ENCODE measurements around the gene JUNB. TPM values are rescaled to one million over a fixed set of nuclear protein-coding genes. Genes with fewer than 3 reads are reported as not detected.

The JUNB gene
- total RNA-seq (1,000 to 10,000 TPM; 1,500 to 1,584 TPM), total RNA-seq (162 to 4,124 reads per million in 2 donors)

DNA sequence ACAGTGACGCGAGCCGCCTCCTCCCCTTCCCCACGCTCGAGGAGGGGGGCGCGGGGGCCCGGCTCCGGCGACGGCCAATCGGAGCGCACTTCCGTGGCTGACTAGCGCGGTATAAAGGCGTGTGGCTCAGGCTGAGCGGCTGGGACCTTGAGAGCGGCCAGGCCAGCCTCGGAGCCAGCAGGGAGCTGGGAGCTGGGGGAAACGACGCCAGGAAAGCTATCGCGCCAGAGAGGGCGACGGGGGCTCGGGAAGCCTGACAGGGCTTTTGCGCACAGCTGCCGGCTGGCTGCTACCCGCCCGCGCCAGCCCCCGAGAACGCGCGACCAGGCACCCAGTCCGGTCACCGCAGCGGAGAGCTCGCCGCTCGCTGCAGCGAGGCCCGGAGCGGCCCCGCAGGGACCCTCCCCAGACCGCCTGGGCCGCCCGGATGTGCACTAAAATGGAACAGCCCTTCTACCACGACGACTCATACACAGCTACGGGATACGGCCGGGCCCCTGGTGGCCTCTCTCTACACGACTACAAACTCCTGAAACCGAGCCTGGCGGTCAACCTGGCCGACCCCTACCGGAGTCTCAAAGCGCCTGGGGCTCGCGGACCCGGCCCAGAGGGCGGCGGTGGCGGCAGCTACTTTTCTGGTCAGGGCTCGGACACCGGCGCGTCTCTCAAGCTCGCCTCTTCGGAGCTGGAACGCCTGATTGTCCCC is at the start of gene JUNB:
Gene JUNB (plus strand): TSS at position 142 of the 706 bp plus-strand sequence. CDS start 286 bp downstream, at position 428.
- Mint-ChIP-seq H3K4me3 (peak within 1 kb of the TSS; percentile 98), H3K27me3 (no peaks in the 10 kb centered on the region), H3K4me1 (peaks cover 41% of the 10 kb centered on the region), H3K36me3 (ENCODE audit: low read depth) (peaks cover 5% of the 10 kb centered on the region), H3K27ac (peak within 1 kb of the TSS; percentile 99)
- peak; percentile 45 for ATAC-seq
- H3K9me3 ChIP-seq (ENCODE audit: control insufficient read depth, low read length, poor library complexity, severe bottlenecking) = no peaks in the 10 kb centered on the region
- peak; percentile 94 to 98 (median 95) for DNase-seq

GRCh38 chr19:12745166-12745897 is 46.0 kb upstream of the JUNB start:
- H3K9me3 ChIP-seq (ENCODE audit: control insufficient read depth, low read length, poor library complexity, severe bottlenecking) = no peaks in the 10 kb centered on the region
- DNase-seq = no peak
- peaks cover 13% of the 10 kb centered on the region for H3K36me3 Mint-ChIP-seq (ENCODE audit: low read depth)
- no peak overlapping the region for H3K4me3 Mint-ChIP-seq
- no peak for ATAC-seq
- peaks cover 6% of the 10 kb centered on the region for H3K4me1 Mint-ChIP-seq
- no peak overlapping the region for H3K27ac Mint-ChIP-seq
- peaks cover 6% of the 10 kb centered on the region for H3K27me3 Mint-ChIP-seq

- DNase-seq (no peak), ATAC-seq (no peak)
- no peaks in the 10 kb centered on the region for H3K9me3 ChIP-seq (ENCODE audit: control insufficient read depth, low read length, poor library complexity, severe bottlenecking)
- Mint-ChIP-seq H3K4me3 (no peak overlapping the region), H3K4me1 (peaks cover 7% of the 10 kb centered on the region), H3K27me3 (peaks cover 19% of the 10 kb centered on the region), H3K27ac (no peak overlapping the region), H3K36me3 (ENCODE audit: low read depth) (peaks cover 9% of the 10 kb centered on the region)
Observed at GRCh38 chr19:12748489-12748888, 42.8 kb upstream of the JUNB start.

GRCh38 chr19:12749938-12750521 is 41.3 kb upstream of the JUNB start:
- Mint-ChIP-seq H3K4me3 (no peak overlapping the region), H3K27me3 (peaks cover 29% of the 10 kb centered on the region), H3K27ac (no peak overlapping the region), H3K36me3 (ENCODE audit: low read depth) (peaks cover 9% of the 10 kb centered on the region), H3K4me1 (peaks cover 8% of the 10 kb centered on the region)
- no peaks in the 10 kb centered on the region for H3K9me3 ChIP-seq (ENCODE audit: control insufficient read depth, low read length, poor library complexity, severe bottlenecking)
- DNase-seq (no peak), ATAC-seq (peak; percentile 19)

- DNase-seq = no peak
- H3K27ac Mint-ChIP-seq = peak overlapping the region; percentile 72
- no peaks in the 10 kb centered on the region for H3K9me3 ChIP-seq (ENCODE audit: control insufficient read depth, low read length, poor library complexity, severe bottlenecking)
- peaks cover 9% of the 10 kb centered on the region for H3K36me3 Mint-ChIP-seq (ENCODE audit: low read depth)
- H3K27me3 Mint-ChIP-seq = peaks cover 33% of the 10 kb centered on the region
- H3K4me3 Mint-ChIP-seq = peak overlapping the region; percentile 12
- peaks cover 8% of the 10 kb centered on the region for H3K4me1 Mint-ChIP-seq
- no peak for ATAC-seq
Observed at GRCh38 chr19:12750851-12751250, 40.4 kb upstream of the JUNB start.

DNA sequence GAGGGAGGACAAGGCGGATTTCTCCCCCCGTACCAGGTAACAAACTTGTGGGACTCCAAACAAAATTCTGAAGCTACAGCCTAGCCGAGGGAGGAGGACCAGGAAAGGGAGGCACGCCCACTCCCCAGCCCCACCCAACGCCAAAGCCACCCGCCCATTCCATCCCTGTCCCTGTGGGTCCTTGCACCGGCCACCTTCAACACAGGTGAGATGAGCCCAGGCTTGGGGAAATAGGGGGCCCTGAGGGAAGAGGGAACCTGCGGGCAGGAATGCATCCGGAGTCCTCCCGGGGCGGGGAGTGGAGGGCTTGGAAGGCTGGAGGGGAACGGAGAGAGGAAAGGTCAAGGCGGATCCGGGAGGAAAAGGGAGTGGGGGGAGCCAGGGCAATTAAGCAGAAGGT is 39.7 kb upstream of the JUNB start, which contains the start of gene BEST2:
Gene BEST2 (plus strand): TSS at position 157 of the 400 bp plus-strand sequence. CDS start 802 bp downstream, outside the sequence.
- H3K27me3 Mint-ChIP-seq = peaks cover 38% of the 10 kb centered on the region
- H3K27ac Mint-ChIP-seq = peak within 1 kb of the TSS; percentile 72
- ATAC-seq (no peak), DNase-seq (no peak)
- peak within 1 kb of the TSS; percentile 12 for H3K4me3 Mint-ChIP-seq
- peaks cover 9% of the 10 kb centered on the region for H3K36me3 Mint-ChIP-seq (ENCODE audit: low read depth)
- H3K9me3 ChIP-seq (ENCODE audit: control insufficient read depth, low read length, poor library complexity, severe bottlenecking) = no peaks in the 10 kb centered on the region
- peaks cover 8% of the 10 kb centered on the region for H3K4me1 Mint-ChIP-seq

DNA sequence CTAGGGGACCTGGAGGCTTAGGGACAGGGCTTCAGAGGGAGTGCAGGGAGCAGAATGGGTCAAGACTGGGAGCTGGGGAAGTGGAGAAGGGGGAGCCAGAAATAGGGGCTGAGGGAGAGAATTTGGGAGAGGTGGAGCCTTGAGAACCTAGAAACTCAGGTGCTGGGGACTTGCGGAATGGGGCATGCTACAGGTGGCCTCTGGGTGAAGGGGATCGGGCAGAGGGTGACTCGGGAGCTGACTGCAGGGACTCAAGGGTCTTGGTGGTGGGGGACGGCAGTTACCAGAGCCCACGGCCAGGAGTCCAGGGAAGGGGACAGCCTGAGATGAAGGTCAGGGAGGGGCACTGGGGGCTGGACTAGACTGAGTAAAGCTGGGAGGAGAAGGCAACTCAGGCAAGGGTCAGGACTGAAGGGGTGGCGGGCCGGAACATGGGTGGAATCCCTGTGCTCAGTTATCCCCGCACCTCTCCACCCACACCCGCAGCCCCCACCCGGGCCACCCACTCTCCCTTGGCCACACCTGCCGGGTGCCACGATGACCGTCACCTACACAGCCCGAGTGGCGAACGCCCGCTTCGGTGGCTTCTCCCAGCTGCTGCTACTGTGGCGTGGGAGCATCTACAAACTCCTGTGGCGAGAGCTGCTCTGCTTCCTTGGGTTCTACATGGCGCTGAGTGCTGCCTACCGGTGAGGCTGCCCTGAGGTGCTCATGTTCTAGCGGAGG is 39.1 kb upstream of the JUNB start:
- no peak for ATAC-seq
- no peaks in the 10 kb centered on the region for H3K9me3 ChIP-seq (ENCODE audit: control insufficient read depth, low read length, poor library complexity, severe bottlenecking)
- Mint-ChIP-seq H3K27ac (no peak overlapping the region), H3K27me3 (peaks cover 38% of the 10 kb centered on the region), H3K4me1 (peaks cover 8% of the 10 kb centered on the region), H3K36me3 (ENCODE audit: low read depth) (peaks cover 9% of the 10 kb centered on the region), H3K4me3 (no peak overlapping the region)
- DNase-seq = no peak

DNA sequence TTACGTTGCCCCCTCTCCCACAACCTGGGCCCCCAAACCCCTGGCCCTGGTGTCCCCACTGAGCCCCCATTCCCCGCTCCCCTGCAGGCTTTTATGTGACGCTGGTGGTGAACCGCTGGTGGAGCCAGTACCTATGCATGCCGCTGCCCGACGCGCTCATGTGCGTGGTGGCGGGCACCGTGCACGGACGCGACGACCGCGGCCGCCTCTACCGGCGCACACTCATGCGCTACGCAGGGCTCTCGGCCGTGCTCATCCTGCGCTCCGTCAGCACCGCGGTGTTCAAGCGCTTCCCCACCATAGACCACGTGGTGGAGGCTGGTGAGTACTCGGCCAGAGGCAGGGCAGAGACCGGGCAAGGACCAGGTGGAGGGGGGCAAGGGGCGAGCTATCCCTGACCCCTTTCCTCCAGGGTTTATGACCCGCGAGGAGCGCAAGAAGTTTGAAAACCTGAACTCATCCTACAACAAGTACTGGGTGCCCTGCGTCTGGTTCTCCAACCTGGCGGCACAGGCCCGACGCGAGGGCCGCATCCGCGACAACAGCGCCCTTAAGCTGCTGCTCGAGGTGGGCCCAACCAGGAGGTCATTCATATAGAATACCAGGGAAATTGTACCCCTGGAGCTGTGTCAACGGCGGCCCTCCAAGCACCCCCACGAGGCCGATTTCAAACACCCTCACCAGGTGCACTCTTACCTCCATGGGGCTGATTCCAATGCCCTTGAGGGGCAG is 36.7 kb upstream of the JUNB start:
- ATAC-seq = no peak
- H3K9me3 ChIP-seq (ENCODE audit: control insufficient read depth, low read length, poor library complexity, severe bottlenecking) = no peaks in the 10 kb centered on the region
- Mint-ChIP-seq H3K4me1 (peaks cover 8% of the 10 kb centered on the region), H3K4me3 (no peak overlapping the region), H3K27me3 (peaks cover 36% of the 10 kb centered on the region), H3K36me3 (ENCODE audit: low read depth) (no peaks in the 10 kb centered on the region), H3K27ac (no peak overlapping the region)
- no peak for DNase-seq

DNA sequence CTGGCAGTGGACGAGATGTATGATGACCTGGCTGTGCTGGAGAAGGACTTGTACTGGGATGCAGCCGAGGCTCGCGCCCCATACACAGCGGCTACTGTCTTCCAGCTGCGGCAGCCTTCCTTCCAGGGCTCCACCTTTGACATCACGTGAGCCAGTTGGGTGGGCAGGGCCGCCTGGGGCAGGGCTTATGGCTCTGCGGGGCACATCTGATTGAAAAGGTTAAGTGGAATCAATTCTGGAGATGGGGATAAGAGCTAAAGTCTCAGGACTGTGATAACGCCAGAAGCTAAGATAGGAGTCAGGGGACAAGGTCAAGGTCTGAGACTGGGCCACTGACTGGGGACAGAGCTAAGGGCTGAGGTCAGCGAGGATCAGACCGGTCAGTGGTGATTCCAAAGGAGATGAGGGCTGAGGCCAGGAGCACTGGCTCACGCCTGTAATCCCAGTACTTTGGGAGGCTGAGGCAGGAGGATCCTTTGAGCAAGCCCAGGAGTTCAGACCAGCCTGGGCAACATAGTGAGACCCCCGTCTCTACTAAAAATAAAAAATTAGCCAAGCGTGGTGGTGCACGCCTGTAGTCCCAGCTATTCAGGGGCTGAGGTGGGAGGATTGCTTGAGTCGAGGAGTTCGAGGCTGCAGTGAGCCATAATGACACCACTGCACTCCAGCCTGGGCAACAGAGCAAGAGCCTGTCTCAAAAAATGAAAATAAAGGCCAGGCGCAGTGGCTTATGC is 35.0 kb upstream of the JUNB start:
- no peak overlapping the region for H3K4me3 Mint-ChIP-seq
- no peaks in the 10 kb centered on the region for H3K36me3 Mint-ChIP-seq (ENCODE audit: low read depth)
- ATAC-seq = no peak

GRCh38 chr19:12757544-12758274 is 33.6 kb upstream of the JUNB start:
- ATAC-seq (peak; percentile 82), DNase-seq (peak; percentile 55 to 61 (median 59))
- no peaks in the 10 kb centered on the region for H3K36me3 Mint-ChIP-seq (ENCODE audit: low read depth)
- no peak overlapping the region for H3K27ac Mint-ChIP-seq
- no peaks in the 10 kb centered on the region for H3K9me3 ChIP-seq (ENCODE audit: control insufficient read depth, low read length, poor library complexity, severe bottlenecking)
- peaks cover 25% of the 10 kb centered on the region for H3K27me3 Mint-ChIP-seq
- no peak overlapping the region for H3K4me3 Mint-ChIP-seq
- H3K4me1 Mint-ChIP-seq = peaks cover 6% of the 10 kb centered on the region

More for the DNA sequence above, 35.0 kb upstream of the JUNB start:
- peaks cover 6% of the 10 kb centered on the region for H3K4me1 Mint-ChIP-seq
- DNase-seq = no peak
- no peaks in the 10 kb centered on the region for H3K9me3 ChIP-seq (ENCODE audit: control insufficient read depth, low read length, poor library complexity, severe bottlenecking)
- no peak overlapping the region for H3K27ac Mint-ChIP-seq
- H3K27me3 Mint-ChIP-seq = peaks cover 25% of the 10 kb centered on the region

DNA sequence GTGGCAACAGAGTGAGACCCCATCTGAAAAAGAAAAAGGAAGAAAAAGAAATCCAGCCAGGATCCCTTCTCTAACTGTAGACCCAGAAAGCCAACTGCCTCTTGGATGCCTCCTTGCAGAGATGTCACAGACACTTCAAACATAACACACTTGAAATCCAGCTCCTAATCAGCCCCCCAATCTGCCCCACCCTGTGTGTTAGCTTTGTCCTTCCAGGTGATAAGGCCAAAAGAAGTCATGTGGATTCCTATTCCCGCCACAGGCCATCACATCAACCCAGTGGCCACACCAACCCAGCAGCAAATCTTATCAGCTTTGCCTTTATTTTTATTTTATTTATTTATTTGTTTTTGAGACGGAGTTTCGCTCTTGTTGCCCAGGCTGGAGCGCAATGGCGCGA is 31.6 kb upstream of the JUNB start:
- Mint-ChIP-seq H3K4me3 (no peak overlapping the region), H3K27me3 (peaks cover 12% of the 10 kb centered on the region), H3K27ac (no peak overlapping the region), H3K4me1 (peaks cover 4% of the 10 kb centered on the region), H3K36me3 (ENCODE audit: low read depth) (no peaks in the 10 kb centered on the region)
- DNase-seq (no peak), ATAC-seq (no peak)
- no peaks in the 10 kb centered on the region for H3K9me3 ChIP-seq (ENCODE audit: control insufficient read depth, low read length, poor library complexity, severe bottlenecking)

All from T-helper 17 cell (primary cell).